GM10248 (cell line): ENCODE measurements around the gene BCORL1.

Experiments used
- CTCF ChIA-PET: fragments of 300-600 bp; sonication (Branson Sonifier 250); formaldehyde crosslinking; extraction: SDS; loops from one replicate; lab custom pipeline; 2021; ENCODE audit warnings: antibody characterized with exemption; lab: Yijun Ruan, JAX
- POLR2A ChIA-PET: fragments of 350-650 bp; sonication (Branson Sonifier 250); formaldehyde crosslinking; extraction: SDS; loops from one replicate; lab custom pipeline; 2020; ENCODE audit warnings: antibody characterized with exemption; lab: Yijun Ruan, JAX
- DNase-seq: peaks from one replicate; pipeline ENCODE4 v3.0.0; 2012; ENCODE audit errors: extremely low spot score
- TF ChIP-seq, protein P1 (sequence below): IDR thresholded peaks from 2 replicates; pipeline ENCODE4 v1.5.1; 2012; ENCODE audit warnings: mild to moderate bottlenecking, low read depth; ENCODE audit errors: extremely low read depth, missing control alignments, control extremely low read depth

Gene BCORL1

GRCh38 chrX:129958814-129959492 lies 23.5 kb upstream of the BCORL1 start:
- DNase-seq = no peak
- ChIA-PET POLR2A (no interaction called here), CTCF (interaction anchor here (2.0 to 3.0 kb wide), 2 partner anchors 69 to 102 kb away, joined by 6 to 10 read pairs; no protein-coding TSS in a partner anchor)
- TF ChIP-seq, protein P1, sequence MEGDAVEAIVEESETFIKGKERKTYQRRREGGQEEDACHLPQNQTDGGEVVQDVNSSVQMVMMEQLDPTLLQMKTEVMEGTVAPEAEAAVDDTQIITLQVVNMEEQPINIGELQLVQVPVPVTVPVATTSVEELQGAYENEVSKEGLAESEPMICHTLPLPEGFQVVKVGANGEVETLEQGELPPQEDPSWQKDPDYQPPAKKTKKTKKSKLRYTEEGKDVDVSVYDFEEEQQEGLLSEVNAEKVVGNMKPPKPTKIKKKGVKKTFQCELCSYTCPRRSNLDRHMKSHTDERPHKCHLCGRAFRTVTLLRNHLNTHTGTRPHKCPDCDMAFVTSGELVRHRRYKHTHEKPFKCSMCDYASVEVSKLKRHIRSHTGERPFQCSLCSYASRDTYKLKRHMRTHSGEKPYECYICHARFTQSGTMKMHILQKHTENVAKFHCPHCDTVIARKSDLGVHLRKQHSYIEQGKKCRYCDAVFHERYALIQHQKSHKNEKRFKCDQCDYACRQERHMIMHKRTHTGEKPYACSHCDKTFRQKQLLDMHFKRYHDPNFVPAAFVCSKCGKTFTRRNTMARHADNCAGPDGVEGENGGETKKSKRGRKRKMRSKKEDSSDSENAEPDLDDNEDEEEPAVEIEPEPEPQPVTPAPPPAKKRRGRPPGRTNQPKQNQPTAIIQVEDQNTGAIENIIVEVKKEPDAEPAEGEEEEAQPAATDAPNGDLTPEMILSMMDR = no peak

DNA sequence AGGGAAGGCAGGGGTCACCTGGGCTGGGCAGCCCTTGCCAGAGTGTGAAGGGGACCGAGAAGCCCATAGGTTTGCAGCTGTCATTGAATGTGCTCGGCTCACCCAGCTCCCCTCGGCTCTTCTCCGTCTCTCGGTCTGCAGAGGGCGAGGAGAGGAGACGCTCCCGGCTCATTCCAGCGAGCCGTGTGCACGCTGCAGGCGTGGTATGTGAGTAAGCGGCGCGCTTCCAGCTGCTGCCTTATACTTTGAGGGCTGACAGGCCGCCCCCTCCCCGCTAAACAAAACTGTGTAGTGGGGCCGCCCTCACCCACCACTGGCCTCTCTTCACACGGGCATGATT lies 23.0 kb upstream of the BCORL1 start:
- ChIA-PET CTCF (interaction anchor here (2.0 to 3.0 kb wide), 2 partner anchors 68 to 102 kb away, joined by 6 to 10 read pairs; no protein-coding TSS in a partner anchor), POLR2A (no interaction called here)
- DNase-seq = no peak
- TF ChIP-seq, protein P1 = no peak

GRCh38 chrX:129961180-129962083 lies 21.0 kb upstream of the BCORL1 start:
- TF ChIP-seq, protein P1 = no peak
- ChIA-PET CTCF (interaction anchor here (1.4 to 3.0 kb wide), 5 partner anchors 16 to 100 kb away, joined by 4 to 10 read pairs (median 6); no protein-coding TSS in a partner anchor), POLR2A (no interaction called here)
- peak; percentile 84 for DNase-seq

DNA sequence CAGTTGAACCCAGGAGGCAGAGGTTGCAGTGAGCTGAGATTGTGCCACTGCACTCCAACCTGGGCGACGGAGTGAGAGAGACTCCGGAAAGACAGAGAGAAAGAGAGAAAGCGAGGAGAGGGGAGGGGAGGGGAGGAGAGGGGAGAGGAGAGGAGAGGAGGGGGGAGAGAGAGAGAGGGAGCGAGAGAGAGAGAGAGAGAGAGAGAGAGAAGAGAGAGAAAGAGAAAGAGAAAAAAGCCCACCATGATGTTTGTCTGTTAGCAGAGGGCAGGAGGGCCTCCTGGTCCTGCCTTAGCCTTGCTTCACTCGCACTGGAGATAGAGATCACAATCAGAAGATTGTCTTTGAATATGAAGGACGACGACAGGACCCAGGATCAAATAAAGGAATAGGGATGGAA lies 18.7 kb upstream of the BCORL1 start:
- no peak for DNase-seq
- ChIA-PET CTCF (no interaction called here), POLR2A (interaction anchor here (0.6 kb wide), 1 partner anchor 119 kb away, joined by 6 read pairs; no protein-coding TSS in a partner anchor)
- TF ChIP-seq, protein P1 = no peak

- ChIA-PET POLR2A (no interaction called here), CTCF (no interaction called here)
- TF ChIP-seq, protein P1 = no peak
- DNase-seq = no peak
These were observed 17.3 kb upstream of the BCORL1 start for GRCh38 chrX:129965166-129965565.

GRCh38 chrX:129968968-129969367 lies 13.5 kb upstream of the BCORL1 start:
- ChIA-PET POLR2A (interaction anchor here (0.7 kb wide), 1 partner anchor 66 kb away, joined by 6 read pairs; no protein-coding TSS in a partner anchor), CTCF (no interaction called here)
- TF ChIP-seq, protein P1 = no peak
- no peak for DNase-seq
